Sigmoid colon (tissue), 4 donors: ENCODE measurements around the gene C1orf21.

Source experiments
- CTCF ChIP-seq, 4 experiments: fragments of 450-650 bp in 3 of 4; fragments of 200-600 bp in 1 of 4; IDR thresholded peaks; one replicate each; pipeline ENCODE4 v1.5.1; 2016 to 2019; ENCODE audit warnings: antibody characterized with exemption in 4 of 4, mild to moderate bottlenecking in 3 of 4, moderate library complexity in 2 of 4
- EP300 ChIP-seq, 4 donors: sonication (generic); formaldehyde crosslinking; IDR thresholded peaks; one replicate each; pipeline ENCODE4 v1.6.1; 2017; ENCODE audit warnings: antibody characterized with exemption in 4 of 4
- POLR2A ChIP-seq, 2 donors: fragments of 450-650 bp; IDR thresholded peaks; one replicate each; pipeline ENCODE4 v1.6.1; 2016; ENCODE audit warnings: antibody characterized with exemption in 2 of 2, mild to moderate bottlenecking in 2 of 2, moderate library complexity in 2 of 2
- POLR2AphosphoS5 ChIP-seq, 4 donors: sonication (generic); formaldehyde crosslinking; IDR thresholded peaks; one replicate each; pipeline ENCODE4 v1.6.1; 2017; ENCODE audit warnings: antibody characterized with exemption in 4 of 4

- TF ChIP-seq POLR2A (IDR thresholded peaks at IDR 0.05) (no peak), CTCF (IDR thresholded peaks at IDR 0.05) (no peak), EP300 (IDR thresholded peaks at IDR 0.05) (no peak), POLR2AphosphoS5 (IDR thresholded peaks at IDR 0.05) (no peak)
Measured at GRCh38 chr1:184625271-184625670, 238.4 kb downstream of the C1orf21 start.
